ENCODE measurements around the gene AOPEP. TPM values are rescaled to one million over a fixed set of nuclear protein-coding genes. Genes with fewer than 3 reads are reported as not detected.

Gene AOPEP
- polyA plus RNA-seq, 2 of the 4 experiments (the other 2 are of a cell fraction): 226 to 266 TPM

DNA sequence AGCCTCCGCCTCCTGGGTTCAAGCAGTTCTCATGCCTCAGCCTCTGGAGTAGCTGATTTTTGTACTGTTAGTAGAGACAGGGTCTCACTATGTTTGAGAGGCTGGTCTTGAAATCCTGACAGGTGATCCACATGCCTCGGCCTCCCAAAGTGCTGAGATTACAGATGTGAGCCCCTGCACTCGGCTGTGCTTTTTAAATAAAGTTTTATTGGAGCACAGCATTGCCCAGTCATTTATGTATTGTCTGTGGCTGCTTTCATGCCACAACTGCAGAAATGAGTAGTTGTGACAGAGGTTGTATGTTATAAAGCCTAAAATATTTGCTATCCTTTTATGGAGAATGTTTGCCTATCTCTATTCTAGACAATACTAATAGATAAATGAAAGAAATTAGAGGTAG, 169.2 kb downstream of the AOPEP start (continued):
- no peak for TF ChIP-seq RCOR1 (IDR thresholded peaks at IDR 0.05; ENCODE audit: low read depth, low read length)
- no peak for TF ChIP-seq CBX2 (IDR thresholded peaks at IDR 0.05; ENCODE audit: borderline replicate concordance, low read depth)

DNA sequence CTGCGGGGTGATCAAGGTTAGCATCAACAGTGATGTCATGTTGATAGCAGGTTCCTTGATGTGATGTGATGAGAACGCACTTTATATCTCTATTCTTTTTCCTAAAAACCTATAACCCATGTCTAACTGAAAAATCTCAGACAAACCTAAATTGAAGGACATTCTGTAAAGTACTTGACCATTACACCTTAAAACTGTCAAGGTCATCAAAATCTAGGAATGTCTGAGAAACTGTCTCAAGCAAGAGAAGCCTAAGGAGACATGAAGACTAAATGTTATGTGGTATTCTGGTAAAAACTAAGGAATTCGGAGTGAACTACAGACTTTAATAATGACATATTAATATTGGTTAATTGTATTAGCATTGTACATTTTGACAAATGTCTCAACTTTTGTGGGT, 170.0 kb downstream of the AOPEP start:
- POLR2A ChIA-PET: no interaction called here
- FAIRE-seq: peak; percentile 79

DNA sequence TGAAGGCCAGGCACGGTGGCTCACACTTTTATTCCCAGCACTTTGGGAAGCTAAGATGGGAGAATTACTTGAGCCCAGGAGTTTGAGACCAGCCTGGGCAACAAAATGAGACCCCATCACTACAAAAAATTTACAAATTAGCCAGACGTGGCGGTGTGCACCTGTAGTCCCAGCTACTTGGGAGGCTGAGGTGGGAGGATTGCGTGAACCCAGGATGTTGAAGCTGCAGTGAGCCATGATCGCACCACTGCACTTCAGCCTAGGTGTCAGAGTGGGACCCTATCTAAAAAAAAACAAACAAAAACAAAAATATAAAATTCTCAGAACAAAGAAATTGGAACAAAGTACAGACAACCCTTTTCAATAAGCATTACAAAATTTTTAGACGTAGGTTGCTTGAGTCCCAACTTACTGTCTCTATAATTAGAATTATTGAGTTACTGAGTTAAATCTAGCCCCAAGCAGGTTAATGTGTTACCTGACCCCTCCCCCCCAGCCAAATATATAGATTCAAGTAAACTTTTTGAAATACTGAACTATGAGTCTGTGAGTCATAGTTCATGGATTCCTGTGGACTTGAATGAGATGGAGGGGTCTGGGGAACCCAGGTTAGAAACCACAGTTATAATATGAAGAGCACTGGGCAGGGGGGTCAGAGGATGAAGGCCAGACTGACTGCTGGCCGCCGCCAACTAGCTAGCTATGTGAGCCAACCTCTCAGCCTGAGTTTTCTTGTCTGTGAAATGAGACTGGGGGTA, 173.1 kb downstream of the AOPEP start:
- H3K4me1 ChIP-seq: peaks cover 90% of the 10 kb centered on the region
- peak overlapping the region; percentile 89 for H3K4me2 ChIP-seq
- no peaks in the 10 kb centered on the region for H3K9me3 ChIP-seq
- ChIA-PET POLR2A (interaction anchor here (0.9 to 4.0 kb wide), 7 partner anchors 14 to 173 kb away, joined by 3 to 17 read pairs (median 8); partner anchors contain the start of gene AOPEP), CTCF (interaction anchor here (1.3 to 7.8 kb wide), 5 partner anchors 10 to 117 kb away, joined by 4 to 48 read pairs (median 6); no protein-coding TSS in a partner anchor)
- 39% methylated on average over 8 of the region's 8 CpGs for WGBS (ENCODE audit: missing lambda C conversion rate)
- ATAC-seq (peak; percentile 52 to 68; a peak in 5 of 6 replicates), DNase-seq (ENCODE audit: low read depth in 1 of 2, low spot score in 1 of 2) (peak in 1 of 2 experiments; percentile 85), FAIRE-seq (no peak)
- peak overlapping the region; percentile 24 for H3K4me3 ChIP-seq
- peak overlapping the region; percentile 97 to 99 for H3K27ac ChIP-seq
- TF ChIP-seq JUNB (IDR thresholded peaks at IDR 0.05): peak; percentile 64
- peak; percentile 15 to 37; a peak in 3 of 5 replicates for TF ChIP-seq RAD21 (conservative IDR thresholded peaks at IDR 0.05 in 1 of 2, IDR thresholded peaks at IDR 0.05 in 1 of 2)
- TF ChIP-seq HEYL (CRISPR knock-in tag; IDR thresholded peaks at IDR 0.05): no peak; the same call in 1 of the 2 replicates
- peak in 1 of 2 experiments; percentile 61; a peak in 2 of 4 replicates for TF ChIP-seq CEBPB (IDR thresholded peaks at IDR 0.05)
- peak; percentile 70 for TF ChIP-seq GATA3 (IDR thresholded peaks at IDR 0.05; ENCODE audit: borderline replicate concordance)
- TF ChIP-seq, protein P1, sequence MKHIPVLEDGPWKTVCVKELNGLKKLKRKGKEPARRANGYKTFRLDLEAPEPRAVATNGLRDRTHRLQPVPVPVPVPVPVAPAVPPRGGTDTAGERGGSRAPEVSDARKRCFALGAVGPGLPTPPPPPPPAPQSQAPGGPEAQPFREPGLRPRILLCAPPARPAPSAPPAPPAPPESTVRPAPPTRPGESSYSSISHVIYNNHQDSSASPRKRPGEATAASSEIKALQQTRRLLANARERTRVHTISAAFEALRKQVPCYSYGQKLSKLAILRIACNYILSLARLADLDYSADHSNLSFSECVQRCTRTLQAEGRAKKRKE (CRISPR knock-in tag; IDR thresholded peaks at IDR 0.05; ENCODE audit: low read depth): no peak; the same call in 1 of the 2 replicates
- TF ChIP-seq, protein P2, sequence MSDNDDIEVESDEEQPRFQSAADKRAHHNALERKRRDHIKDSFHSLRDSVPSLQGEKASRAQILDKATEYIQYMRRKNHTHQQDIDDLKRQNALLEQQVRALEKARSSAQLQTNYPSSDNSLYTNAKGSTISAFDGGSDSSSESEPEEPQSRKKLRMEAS (IDR thresholded peaks at IDR 0.05): 0 out of 2 replicates have a peak, but pooled peaks have one; percentile 35
- TF ChIP-seq PHF8 (IDR thresholded peaks at IDR 0.05; ENCODE audit: borderline replicate concordance, low read depth): no peak
- TF ChIP-seq, protein P3, sequence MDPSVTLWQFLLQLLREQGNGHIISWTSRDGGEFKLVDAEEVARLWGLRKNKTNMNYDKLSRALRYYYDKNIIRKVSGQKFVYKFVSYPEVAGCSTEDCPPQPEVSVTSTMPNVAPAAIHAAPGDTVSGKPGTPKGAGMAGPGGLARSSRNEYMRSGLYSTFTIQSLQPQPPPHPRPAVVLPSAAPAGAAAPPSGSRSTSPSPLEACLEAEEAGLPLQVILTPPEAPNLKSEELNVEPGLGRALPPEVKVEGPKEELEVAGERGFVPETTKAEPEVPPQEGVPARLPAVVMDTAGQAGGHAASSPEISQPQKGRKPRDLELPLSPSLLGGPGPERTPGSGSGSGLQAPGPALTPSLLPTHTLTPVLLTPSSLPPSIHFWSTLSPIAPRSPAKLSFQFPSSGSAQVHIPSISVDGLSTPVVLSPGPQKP (IDR thresholded peaks at IDR 0.05; ENCODE audit: low read depth, low read length): no peak
- peak; percentile 59 to 61; a peak in 2 of 5 replicates for TF ChIP-seq EP300 (IDR thresholded peaks at IDR 0.05)
- peak; percentile 60 for TF ChIP-seq FOSL2 (IDR thresholded peaks at IDR 0.05)
- peak; percentile 88 for TF ChIP-seq FOSL2 (CRISPR knock-in tag; IDR thresholded peaks at IDR 0.05)

More for the DNA sequence above, 170.0 kb downstream of the AOPEP start:
- H3K4me3 ChIP-seq: no peak overlapping the region
- peak overlapping the region; percentile 92 to 99 for H3K27ac ChIP-seq
- H3K4me1 ChIP-seq: peaks cover 76% of the 10 kb centered on the region
- CTCF ChIA-PET: interaction anchor here (1.2 to 2.1 kb wide), 2 partner anchors 113 to 114 kb away, joined by 4 to 7 read pairs; no protein-coding TSS in a partner anchor
- ATAC-seq: no peak
- no peak for DNase-seq (ENCODE audit: low read depth in 1 of 2, low spot score in 1 of 2)
- H3K4me2 ChIP-seq: peak overlapping the region; percentile 74
- WGBS (ENCODE audit: missing lambda C conversion rate): 25% methylated on average over 3 of the region's 3 CpGs
- TF ChIP-seq, protein P4, sequence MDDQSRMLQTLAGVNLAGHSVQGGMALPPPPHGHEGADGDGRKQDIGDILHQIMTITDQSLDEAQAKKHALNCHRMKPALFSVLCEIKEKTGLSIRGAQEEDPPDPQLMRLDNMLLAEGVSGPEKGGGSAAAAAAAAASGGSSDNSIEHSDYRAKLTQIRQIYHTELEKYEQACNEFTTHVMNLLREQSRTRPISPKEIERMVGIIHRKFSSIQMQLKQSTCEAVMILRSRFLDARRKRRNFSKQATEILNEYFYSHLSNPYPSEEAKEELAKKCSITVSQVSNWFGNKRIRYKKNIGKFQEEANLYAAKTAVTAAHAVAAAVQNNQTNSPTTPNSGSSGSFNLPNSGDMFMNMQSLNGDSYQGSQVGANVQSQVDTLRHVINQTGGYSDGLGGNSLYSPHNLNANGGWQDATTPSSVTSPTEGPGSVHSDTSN (IDR thresholded peaks at IDR 0.05): no peak
- TF ChIP-seq FOSL2 (IDR thresholded peaks at IDR 0.05) (no peak), FOSL2 (CRISPR knock-in tag; IDR thresholded peaks at IDR 0.05) (0 out of 2 replicates have a peak, but pooled peaks have one; percentile 4), MAFK (IDR thresholded peaks at IDR 0.05; ENCODE audit: partially characterized antibody) (peak; percentile 98)
- peaks cover 13% of the 10 kb centered on the region for H3K9me3 ChIP-seq
